ENCODE measurements around the gene MCF2L2. TPM values are rescaled to one million over a fixed set of nuclear protein-coding genes. Genes with fewer than 3 reads are reported as not detected.

Gene MCF2L2
- total RNA-seq, 1 donor: 0.09 TPM

- H3K4me3 ChIP-seq (ENCODE audit: low read depth, low read length): no peak overlapping the region
- TF ChIP-seq CTCF (IDR thresholded peaks at IDR 0.05; ENCODE audit: insufficient read depth, low read length): no peak
- DNase-seq (ENCODE audit: low read depth): no peak
These were observed 272.2 kb downstream of the MCF2L2 start for GRCh38 chr3:183156266-183156665.

- no peak overlapping the region for H3K4me3 ChIP-seq (ENCODE audit: low read depth, low read length)
- no peak for TF ChIP-seq CTCF (IDR thresholded peaks at IDR 0.05; ENCODE audit: insufficient read depth, low read length)
- no peak for DNase-seq (ENCODE audit: low read depth)
These were observed 272.9 kb downstream of the MCF2L2 start for GRCh38 chr3:183155499-183155898.

GRCh38 chr3:183153210-183153950 is 275.0 kb downstream of the MCF2L2 start:
- DNase-seq (ENCODE audit: low read depth): no peak
- no peak for TF ChIP-seq CTCF (IDR thresholded peaks at IDR 0.05; ENCODE audit: insufficient read depth, low read length)
- no peak overlapping the region for H3K4me3 ChIP-seq (ENCODE audit: low read depth, low read length)

- H3K4me3 ChIP-seq (ENCODE audit: low read depth, low read length): no peak overlapping the region
- DNase-seq (ENCODE audit: low read depth): no peak
- TF ChIP-seq CTCF (IDR thresholded peaks at IDR 0.05; ENCODE audit: insufficient read depth, low read length): no peak
These were observed 276.5 kb downstream of the MCF2L2 start for GRCh38 chr3:183151821-183152351.

- no peak for DNase-seq (ENCODE audit: low read depth)
These were observed 277.3 kb downstream of the MCF2L2 start for GRCh38 chr3:183151086-183151485.

GRCh38 chr3:183149915-183150750 is 278.3 kb downstream of the MCF2L2 start:
- H3K4me3 ChIP-seq (ENCODE audit: low read depth, low read length): no peak overlapping the region
- DNase-seq (ENCODE audit: low read depth): no peak
- no peak for TF ChIP-seq CTCF (IDR thresholded peaks at IDR 0.05; ENCODE audit: insufficient read depth, low read length)

More at GRCh38 chr3:183151086-183151485, 277.3 kb downstream of the MCF2L2 start:
- no peak for TF ChIP-seq CTCF (IDR thresholded peaks at IDR 0.05; ENCODE audit: insufficient read depth, low read length)
- H3K4me3 ChIP-seq (ENCODE audit: low read depth, low read length): no peak overlapping the region

Data from fibroblast of the aortic adventitia (primary cell).